ENCODE results near the gene CENPU. TPM values are rescaled to one million over a fixed set of nuclear protein-coding genes. Genes with fewer than 3 reads are reported as not detected.
"Not testable (repeated sequence)": the region's sequence is repeated elsewhere in the genome, so short reads cannot be mapped to it uniquely, and the experiment has no call there.

Gene CENPU
- total RNA-seq (2014; rRNA removed; shearing (Covaris generic); ENCODE audit: low replicate concordance), result 42.4 and 46.1 TPM in 2 replicates

GRCh38 chr4:184733654-184734524 is at the start of gene CENPU:
Gene CENPU, minus strand, starts transcription at chr4:184734096. Its CDS starts 34 bp downstream, at chr4:184734062.
- H3K36me3 ChIP-seq, result peaks cover 3% of the 10 kb centered on the region; the same call in 1 of the 2 replicates
- DNase-seq, result peak; percentile 93

GRCh38 chr4:184782731-184783373 is 49.0 kb upstream of the CENPU start:
- DNase-seq, result no peak
- H3K4me3 ChIP-seq, result no peak overlapping the region

More at GRCh38 chr4:184733654-184734524, at the start of gene CENPU:
- no peaks in the 10 kb centered on the region for H3K9me3 ChIP-seq
- peak within 1 kb of the TSS; percentile 79 for H3K4me3 ChIP-seq
- H3K27me3 ChIP-seq, result no peaks in the 10 kb centered on the region

GRCh38 chr4:184779160-184779559 is 45.3 kb upstream of the CENPU start:
- H3K4me3 ChIP-seq, DNase-seq, H3K36me3 ChIP-seq, H3K9me3 ChIP-seq, H3K27me3 ChIP-seq: not testable (repeated sequence)

More at GRCh38 chr4:184782731-184783373, 49.0 kb upstream of the CENPU start:
- Histone ChIP-seq H3K9me3 (no peaks in the 10 kb centered on the region; the same call in 1 of the 2 replicates), H3K36me3 (no peaks in the 10 kb centered on the region), H3K27me3 (no peaks in the 10 kb centered on the region)

GRCh38 chr4:184778325-184778724 is 44.4 kb upstream of the CENPU start:
- Histone ChIP-seq H3K4me3 (no peak overlapping the region), H3K36me3 (no peaks in the 10 kb centered on the region), H3K27me3 (no peaks in the 10 kb centered on the region), H3K9me3 (no peaks in the 10 kb centered on the region; the same call in 1 of the 2 replicates)
- DNase-seq, result no peak

GRCh38 chr4:184776821-184777220 is 42.9 kb upstream of the CENPU start:
- Histone ChIP-seq H3K36me3 (no peaks in the 10 kb centered on the region), H3K4me3 (no peak overlapping the region), H3K27me3 (no peaks in the 10 kb centered on the region), H3K9me3 (no peaks in the 10 kb centered on the region; the same call in 1 of the 2 replicates)
- DNase-seq, result no peak

- no peaks in the 10 kb centered on the region for H3K36me3 ChIP-seq
- no peaks in the 10 kb centered on the region for H3K27me3 ChIP-seq
- no peak for DNase-seq
- no peak overlapping the region for H3K4me3 ChIP-seq
- no peaks in the 10 kb centered on the region; the same call in 1 of the 2 replicates for H3K9me3 ChIP-seq
Measured at GRCh38 chr4:184775854-184776555, 42.1 kb upstream of the CENPU start.

- H3K36me3 ChIP-seq, result no peaks in the 10 kb centered on the region
- no peaks in the 10 kb centered on the region for H3K27me3 ChIP-seq
Measured at GRCh38 chr4:184774152-184774551, 40.3 kb upstream of the CENPU start.

GRCh38 chr4:184771416-184771815 is 37.5 kb upstream of the CENPU start:
- Histone ChIP-seq H3K9me3 (no peaks in the 10 kb centered on the region), H3K36me3 (no peaks in the 10 kb centered on the region), H3K4me3 (no peak overlapping the region), H3K27me3 (no peaks in the 10 kb centered on the region)
- no peak for DNase-seq

More at GRCh38 chr4:184774152-184774551, 40.3 kb upstream of the CENPU start:
- Histone ChIP-seq H3K9me3 (no peaks in the 10 kb centered on the region), H3K4me3 (no peak overlapping the region)
- no peak for DNase-seq

- no peaks in the 10 kb centered on the region for H3K36me3 ChIP-seq
- no peak for DNase-seq
Measured at GRCh38 chr4:184769141-184769765, 35.4 kb upstream of the CENPU start.

GRCh38 chr4:184768296-184768695 is 34.4 kb upstream of the CENPU start:
- H3K36me3 ChIP-seq, result no peaks in the 10 kb centered on the region
- no peaks in the 10 kb centered on the region for H3K9me3 ChIP-seq
- no peaks in the 10 kb centered on the region for H3K27me3 ChIP-seq
- no peak overlapping the region for H3K4me3 ChIP-seq
- DNase-seq, result no peak

More at GRCh38 chr4:184769141-184769765, 35.4 kb upstream of the CENPU start:
- H3K9me3 ChIP-seq, result no peaks in the 10 kb centered on the region
- no peak overlapping the region for H3K4me3 ChIP-seq
- no peaks in the 10 kb centered on the region for H3K27me3 ChIP-seq

GRCh38 chr4:184766446-184766845 is 32.5 kb upstream of the CENPU start:
- Histone ChIP-seq H3K9me3 (no peaks in the 10 kb centered on the region), H3K36me3 (no peaks in the 10 kb centered on the region), H3K27me3 (no peaks in the 10 kb centered on the region), H3K4me3 (no peak overlapping the region)
- no peak for DNase-seq

- H3K36me3 ChIP-seq, result no peaks in the 10 kb centered on the region
- H3K27me3 ChIP-seq, result no peaks in the 10 kb centered on the region
- no peaks in the 10 kb centered on the region for H3K9me3 ChIP-seq
- no peak overlapping the region for H3K4me3 ChIP-seq
- DNase-seq, result no peak
Measured at GRCh38 chr4:184765473-184766340, 31.8 kb upstream of the CENPU start.

GRCh38 chr4:184764601-184765000 is 30.7 kb upstream of the CENPU start:
- H3K36me3 ChIP-seq, result no peaks in the 10 kb centered on the region
- no peak for DNase-seq
- H3K27me3 ChIP-seq, result no peaks in the 10 kb centered on the region
- no peak overlapping the region for H3K4me3 ChIP-seq
- no peaks in the 10 kb centered on the region for H3K9me3 ChIP-seq

GRCh38 chr4:184763150-184763780 is 29.4 kb upstream of the CENPU start:
- H3K4me3 ChIP-seq, result no peak overlapping the region
- no peaks in the 10 kb centered on the region for H3K9me3 ChIP-seq
- DNase-seq, result no peak
- no peaks in the 10 kb centered on the region for H3K27me3 ChIP-seq
- H3K36me3 ChIP-seq, result no peaks in the 10 kb centered on the region

- H3K9me3 ChIP-seq, result no peaks in the 10 kb centered on the region
Measured at GRCh38 chr4:184762100-184762499, 28.2 kb upstream of the CENPU start.

More at GRCh38 chr4:184762100-184762499, 28.2 kb upstream of the CENPU start:
- DNase-seq, result no peak
- no peaks in the 10 kb centered on the region for H3K27me3 ChIP-seq
- H3K4me3 ChIP-seq, result no peak overlapping the region
- no peaks in the 10 kb centered on the region for H3K36me3 ChIP-seq
